ENCODE results near the gene CRIP2. TPM values are rescaled to one million over a fixed set of nuclear protein-coding genes. Genes with fewer than 3 reads are reported as not detected.

The CRIP2 gene
- total RNA-seq, 1 donor from 2014 or later = 23.8 TPM

DNA sequence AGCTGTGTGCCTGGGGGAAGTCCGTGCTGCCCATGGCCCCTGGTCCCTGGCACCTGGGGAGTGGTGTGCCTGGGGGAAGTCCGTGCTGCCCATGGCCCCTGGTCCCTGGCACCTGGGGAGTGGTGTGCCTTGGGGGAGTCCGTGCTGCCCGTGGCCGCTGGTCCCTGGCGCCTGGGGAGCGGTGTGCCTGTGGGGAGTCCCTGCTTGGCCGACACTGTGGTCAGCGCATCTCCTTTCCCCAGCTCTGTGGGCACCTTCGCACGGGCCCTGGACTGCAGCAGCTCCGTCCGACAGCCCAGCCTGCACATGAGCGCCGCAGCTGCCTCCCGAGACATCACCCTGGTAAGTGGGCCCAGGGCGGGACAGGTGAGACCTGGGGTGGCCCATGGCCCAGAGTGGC lies 14.5 kb upstream of the CRIP2 start:
- DNase-seq (ENCODE audit: low spot score) = no peak
- ATAC-seq = no peak

DNA sequence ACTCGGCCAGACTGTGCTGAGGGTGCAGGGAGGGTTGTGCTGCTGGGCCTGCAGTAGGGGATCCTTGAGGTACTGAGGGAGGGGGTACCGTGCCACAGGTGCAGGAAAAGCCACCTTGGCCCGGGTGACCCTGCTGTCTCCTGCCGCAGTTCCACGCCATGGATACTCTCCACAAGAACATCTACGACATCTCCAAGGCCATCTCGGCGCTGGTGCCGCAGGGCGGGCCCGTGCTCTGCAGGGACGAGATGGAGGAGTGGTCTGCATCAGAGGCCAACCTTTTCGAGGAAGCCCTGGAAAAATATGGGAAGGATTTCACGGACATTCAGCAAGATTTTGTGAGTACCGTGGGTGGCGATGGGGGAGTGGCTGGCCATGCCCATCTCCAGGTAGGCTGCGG lies 14.0 kb upstream of the CRIP2 start:
- ATAC-seq (no peak), DNase-seq (ENCODE audit: low spot score) (no peak)

- no peak for DNase-seq (ENCODE audit: low spot score)
- ATAC-seq = no peak
Measured at GRCh38 chr14:105461903-105462302, 12.7 kb upstream of the CRIP2 start.

DNA sequence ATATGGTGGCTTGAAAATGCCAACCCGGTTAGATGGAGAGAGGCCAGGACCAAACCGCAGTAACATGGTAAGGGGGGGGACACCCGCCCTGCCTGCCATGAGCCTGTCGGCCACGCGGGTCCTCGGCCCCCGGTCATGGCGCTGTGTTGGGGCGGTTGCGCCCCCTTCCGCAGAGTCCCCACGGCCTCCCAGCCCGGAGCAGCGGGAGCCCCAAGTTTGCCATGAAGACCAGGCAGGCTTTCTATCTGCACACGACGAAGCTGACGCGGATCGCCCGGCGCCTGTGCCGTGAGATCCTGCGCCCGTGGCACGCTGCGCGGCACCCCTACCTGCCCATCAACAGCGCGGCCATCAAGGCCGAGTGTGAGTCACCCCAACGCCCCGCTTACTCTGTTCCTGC lies 10.1 kb upstream of the CRIP2 start:
- ATAC-seq (no peak), DNase-seq (ENCODE audit: low spot score) (no peak)

DNA sequence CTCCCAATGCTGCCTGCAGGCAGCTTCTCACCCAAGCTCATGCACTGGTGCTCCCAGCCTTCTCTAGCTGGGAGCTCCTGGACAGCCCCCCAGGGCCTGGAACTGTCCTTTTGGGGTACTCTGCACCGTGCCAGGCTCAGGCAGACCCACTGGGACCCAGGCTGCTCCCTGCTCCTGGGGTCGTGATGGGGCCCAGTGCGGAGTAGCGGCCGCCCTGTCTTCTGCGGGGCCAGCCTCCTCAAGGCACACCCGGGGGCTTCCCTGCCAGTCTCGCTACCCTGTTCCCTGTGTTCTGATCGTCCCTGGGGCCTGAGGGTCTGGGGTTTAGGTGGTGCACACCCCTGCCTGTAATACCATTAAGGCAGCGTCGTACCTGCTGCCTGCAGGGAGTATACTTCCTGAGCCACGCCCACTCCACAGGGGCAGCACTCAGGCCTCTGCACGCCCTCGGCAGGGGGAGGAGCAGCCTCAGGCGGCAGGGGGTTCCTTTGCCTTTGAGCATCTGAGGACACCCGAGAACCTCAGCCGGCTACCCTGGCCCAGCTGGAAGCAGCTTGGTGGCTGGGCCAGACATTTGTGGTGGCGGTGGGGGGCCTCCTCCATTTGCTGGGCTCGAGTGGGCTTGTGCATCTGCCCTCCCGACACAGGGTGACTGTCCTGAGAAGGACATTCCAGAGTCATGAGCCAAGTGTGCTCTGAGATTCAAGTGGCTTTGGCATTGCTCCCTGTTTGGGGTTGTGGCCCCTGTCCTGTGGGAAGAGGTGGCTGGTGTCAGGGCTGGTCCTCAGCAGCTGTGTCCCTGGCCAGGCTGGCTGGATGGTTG lies 9.2 kb upstream of the CRIP2 start:
- DNase-seq (ENCODE audit: low spot score) (no peak), ATAC-seq (no peak)

- ATAC-seq = no peak
- no peak for DNase-seq (ENCODE audit: low spot score)
Measured at GRCh38 chr14:105466531-105467248, 7.9 kb upstream of the CRIP2 start.

DNA sequence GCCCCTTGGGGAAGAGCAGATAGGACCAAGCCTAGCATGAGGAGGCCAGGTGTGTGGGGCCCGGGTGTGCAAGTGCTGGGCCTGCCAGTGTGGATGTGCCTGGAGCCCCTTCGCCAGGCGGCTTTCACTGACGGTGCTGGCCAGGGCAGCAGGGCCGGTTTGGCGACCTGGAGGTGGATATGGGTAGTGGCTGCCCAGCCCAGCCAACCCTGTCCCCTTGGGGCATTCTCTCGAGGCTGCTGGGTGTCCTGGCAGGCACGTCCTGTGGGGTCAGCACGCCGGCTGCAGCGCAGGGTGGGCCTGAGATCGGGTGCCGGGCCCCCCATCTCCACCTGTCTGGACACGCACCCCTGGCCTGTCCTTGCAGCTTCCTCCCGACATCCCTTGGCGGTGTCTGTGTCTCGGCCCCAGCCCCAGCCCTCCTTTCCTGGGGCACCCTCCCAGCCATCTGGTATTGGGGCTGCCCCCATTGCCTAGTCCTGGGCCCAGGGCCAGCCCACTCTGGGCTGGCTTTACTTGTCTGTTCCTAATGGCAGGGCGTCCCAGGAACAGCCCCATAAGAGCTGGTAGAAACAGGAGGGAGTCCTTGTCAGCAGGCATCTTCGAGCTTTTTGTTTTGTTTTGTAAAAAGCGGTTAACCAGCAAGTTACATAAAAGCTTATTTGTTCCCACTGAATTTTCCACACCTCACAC lies 7.2 kb upstream of the CRIP2 start:
- ATAC-seq (no peak), DNase-seq (ENCODE audit: low spot score) (no peak)

GRCh38 chr14:105467942-105468471 lies 6.6 kb upstream of the CRIP2 start:
- DNase-seq (ENCODE audit: low spot score) = no peak
- peak; percentile 0 for ATAC-seq

GRCh38 chr14:105468621-105469241 lies 5.9 kb upstream of the CRIP2 start:
- ATAC-seq = peak; percentile 79
- DNase-seq (ENCODE audit: low spot score) = peak; percentile 87

DNA sequence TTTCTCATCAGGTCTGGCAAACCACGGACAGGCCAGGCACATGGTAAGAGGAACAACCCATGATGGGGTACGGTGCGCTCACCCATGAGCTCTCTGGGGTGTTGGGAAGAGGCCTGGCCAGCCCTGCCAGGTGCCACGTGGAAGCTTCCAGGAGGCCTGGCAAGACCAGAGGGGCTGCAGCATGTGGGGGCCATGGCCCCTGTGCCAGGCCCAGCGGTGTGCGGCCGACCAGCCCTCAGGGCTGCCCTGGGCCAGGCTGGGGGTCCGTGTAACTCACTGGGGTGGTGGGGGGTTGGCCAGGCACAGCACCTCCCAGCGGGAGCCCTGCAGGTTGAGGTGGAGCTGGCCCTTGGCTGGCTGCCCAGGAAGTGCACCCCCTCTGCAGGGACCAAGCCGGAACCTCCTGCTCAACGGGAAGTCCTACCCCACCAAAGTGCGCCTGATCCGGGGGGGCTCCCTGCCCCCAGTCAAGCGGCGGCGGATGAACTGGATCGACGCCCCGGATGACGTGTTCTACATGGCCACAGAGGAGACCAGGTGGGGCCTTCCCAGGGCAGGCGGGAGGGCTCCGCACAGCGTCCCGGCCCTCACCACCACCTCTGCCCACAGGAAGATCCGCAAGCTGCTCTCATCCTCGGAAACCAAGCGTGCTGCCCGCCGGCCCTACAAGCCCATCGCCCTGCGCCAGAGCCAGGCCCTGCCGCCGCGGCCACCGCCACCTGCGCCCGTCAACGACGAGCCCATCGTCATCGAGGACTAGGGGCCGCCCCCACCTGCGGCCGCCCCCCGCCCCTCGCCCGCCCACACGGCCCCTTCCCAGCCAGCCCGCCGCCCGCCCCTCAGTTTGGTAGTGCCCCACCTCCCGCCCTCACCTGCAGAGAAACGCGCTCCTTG lies 4.9 kb upstream of the CRIP2 start:
- DNase-seq (ENCODE audit: low spot score) = no peak
- no peak for ATAC-seq

DNA sequence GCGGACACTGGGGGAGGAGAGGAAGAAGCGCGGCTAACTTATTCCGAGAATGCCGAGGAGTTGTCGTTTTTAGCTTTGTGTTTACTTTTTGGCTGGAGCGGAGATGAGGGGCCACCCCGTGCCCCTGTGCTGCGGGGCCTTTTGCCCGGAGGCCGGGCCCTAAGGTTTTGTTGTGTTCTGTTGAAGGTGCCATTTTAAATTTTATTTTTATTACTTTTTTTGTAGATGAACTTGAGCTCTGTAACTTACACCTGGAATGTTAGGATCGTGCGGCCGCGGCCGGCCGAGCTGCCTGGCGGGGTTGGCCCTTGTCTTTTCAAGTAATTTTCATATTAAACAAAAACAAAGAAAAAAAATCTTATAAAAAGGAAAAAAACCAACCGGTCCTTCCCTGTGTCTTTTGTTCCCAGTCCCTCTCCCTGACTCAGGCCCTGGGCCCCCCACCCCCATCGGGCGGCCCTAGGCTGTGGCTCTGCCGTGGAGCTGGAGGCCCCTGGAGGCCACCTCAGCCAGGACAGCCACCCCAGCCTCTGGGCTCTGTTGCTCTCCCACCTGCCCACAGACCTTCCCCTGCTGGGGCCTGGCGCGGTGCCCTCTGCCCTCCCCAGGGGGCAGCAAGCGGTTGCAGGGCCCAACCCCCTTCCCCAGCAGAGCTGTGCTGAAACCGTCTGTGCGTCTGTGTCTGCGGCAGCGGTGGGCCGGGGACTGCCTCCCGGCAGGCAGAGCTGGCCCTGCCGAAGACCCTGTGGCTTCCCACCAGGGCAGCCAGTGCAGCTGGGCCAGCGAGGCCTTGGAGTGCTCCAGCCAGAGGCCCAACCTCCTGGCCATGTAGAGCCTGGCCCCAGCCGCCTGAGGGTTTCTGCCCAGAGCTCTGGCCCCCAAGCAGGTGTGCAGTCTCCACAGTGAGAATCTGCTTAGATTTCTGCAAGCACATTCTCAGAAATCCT lies 4.0 kb upstream of the CRIP2 start:
- no peak for DNase-seq (ENCODE audit: low spot score)
- no peak for ATAC-seq

DNA sequence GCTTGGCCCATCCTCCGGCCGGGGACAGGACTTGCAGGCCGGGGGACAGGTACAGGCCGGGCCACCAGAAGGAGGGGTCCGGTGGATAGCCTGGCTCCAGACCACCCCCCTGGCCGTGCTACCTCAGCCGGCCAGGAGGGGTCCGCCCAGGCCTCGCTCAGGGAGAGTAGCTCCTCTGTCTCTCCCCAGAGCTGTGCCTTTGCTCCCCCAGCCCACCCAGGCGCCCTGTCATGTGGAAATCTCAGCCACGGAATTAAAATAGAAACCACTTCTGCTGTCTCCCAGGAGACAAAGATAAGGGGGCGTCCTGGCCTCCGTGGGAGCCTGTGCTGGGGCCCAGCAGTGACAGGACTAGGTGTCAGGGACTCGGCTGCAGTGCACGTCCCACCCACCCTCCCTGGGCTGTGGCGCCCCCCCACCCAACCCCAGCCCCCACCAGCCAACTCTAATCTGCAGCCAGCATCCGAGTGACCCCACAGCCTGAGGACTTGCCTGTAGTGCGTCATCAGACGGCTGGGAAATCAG lies 3.3 kb upstream of the CRIP2 start:
- ATAC-seq = no peak
- no peak for DNase-seq (ENCODE audit: low spot score)

DNA sequence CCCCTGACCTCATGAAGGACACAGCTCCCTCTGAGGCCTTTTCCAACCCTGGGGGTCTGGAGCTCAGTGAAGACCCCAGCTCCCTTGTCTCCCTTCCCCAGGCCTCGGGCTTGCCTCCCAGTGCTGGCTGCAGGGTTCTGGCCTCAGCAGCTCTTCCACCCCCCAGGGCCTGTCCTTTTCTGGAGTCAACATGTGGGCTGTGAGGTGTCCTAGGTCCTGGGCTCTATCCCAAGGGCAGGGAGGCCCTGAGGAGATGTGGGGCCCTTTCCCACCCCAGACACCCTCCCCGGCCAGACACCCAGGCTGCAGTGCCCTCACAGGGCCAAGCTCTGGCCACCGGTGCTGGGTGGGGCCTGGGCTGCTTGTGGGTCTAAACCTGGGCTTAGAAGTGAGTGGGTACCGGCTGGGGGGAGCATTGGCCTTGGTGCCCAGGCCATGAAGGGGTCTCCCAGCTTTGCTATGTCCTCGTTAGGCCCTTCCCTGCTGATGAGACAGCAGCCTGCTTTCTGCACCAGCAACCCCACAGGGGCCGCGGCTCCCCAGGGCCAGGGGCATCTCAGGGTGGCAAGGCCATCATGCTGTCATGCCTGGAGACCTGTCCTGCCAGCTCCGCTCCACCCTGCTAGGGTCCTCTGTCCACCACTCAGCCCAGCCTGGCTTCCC lies 2.7 kb upstream of the CRIP2 start:
- no peak for DNase-seq (ENCODE audit: low spot score)
- no peak for ATAC-seq

DNA sequence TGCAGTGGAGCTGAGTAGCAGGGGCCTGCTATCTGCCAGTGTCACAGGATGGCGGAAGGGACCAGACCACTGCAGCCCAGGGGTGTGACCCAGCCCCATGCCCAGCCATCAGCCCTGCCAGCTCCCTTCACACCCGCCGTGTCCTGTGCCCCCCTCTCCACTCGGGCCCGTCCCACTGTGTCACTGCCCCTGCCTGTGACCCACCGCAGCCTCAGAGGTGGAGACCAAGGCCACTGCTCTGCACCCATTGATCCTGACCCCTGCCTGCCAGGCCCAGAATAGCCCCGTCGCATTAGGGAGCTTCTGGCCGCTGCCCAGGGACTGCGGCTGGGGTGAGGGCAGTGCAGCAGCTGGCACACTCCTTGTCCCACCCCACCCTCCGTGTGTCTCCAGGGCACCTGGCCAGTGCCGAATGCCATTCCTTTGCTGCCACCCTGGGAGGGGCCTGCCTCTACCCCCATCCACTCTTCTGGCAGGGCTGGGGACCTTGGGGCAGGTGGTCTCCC lies 2.1 kb upstream of the CRIP2 start:
- ATAC-seq (no peak), DNase-seq (ENCODE audit: low spot score) (peak; percentile 66)

DNA sequence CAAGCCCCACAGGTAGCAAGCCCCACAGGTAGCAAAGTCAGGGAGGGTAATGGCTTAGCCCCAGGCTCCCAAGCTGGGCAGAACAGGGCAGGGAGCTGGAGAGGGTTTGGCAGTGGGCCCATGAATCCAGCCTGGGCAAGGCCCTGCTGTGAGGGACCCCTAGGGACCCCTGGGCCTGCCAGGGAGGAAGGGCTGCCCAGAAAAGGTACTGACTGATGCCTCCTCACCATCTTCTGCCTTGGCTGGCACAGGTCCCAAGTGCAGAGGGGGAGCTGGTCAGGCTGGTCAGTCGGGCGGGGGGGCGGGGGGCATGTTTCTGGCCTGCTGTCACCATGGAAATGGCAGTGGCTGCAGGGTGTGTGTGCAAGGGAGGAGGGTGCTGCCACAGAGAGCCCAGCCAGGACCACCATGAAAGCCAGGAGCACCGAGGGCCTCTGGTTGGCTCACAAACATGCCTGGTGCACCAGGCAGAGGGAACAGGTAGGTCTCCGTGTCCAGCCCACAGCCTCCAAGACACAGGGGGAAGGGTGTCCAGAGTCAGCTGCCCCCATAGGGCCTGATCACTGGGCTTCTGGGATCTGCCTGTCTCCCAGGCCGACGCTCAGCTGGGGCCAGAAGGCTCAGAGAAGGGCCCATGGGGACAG lies 1.5 kb upstream of the CRIP2 start:
- ATAC-seq = no peak
- DNase-seq (ENCODE audit: low spot score) = no peak

DNA sequence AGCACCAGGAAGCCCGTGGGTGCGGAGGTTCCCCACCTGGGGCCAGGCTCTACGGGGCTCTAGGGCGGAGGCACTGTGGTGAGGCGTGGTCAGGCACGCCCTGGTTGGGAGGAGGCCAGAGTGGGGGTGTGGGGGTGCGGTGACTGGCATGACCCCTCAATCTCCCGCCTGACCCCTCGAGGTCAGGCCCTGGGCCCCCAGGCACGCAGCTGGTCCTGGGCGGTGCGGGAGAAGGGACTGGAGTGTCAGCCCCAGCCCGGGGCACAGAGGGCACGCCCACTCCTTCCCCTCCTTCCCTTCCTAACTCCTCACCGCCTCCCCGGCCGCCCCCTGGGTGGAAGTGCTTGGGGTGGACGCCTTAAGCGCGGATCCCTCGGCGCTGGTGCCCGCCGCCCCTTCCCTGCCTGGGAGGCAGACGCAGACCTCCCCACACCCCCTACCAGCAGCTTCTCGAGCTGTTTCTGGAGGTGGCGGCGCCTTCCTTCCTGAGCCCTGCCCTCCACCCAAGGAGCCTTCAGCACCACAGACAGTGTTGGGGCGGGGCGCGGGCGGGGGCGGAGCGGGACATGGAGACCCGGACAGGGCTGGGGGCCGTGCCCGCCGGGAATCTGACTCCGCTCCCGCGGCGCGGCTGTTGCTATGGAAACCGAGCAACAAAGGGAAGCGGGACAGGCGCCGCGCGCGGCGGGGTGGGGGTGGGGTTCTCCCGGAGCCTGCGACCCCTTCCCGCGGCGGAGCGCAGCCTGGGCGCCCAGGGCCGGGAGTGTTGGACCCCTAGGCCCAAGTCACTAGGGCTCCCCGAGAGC lies 741 bp upstream of the CRIP2 start:
- no peak for ATAC-seq
- DNase-seq (ENCODE audit: low spot score) = peak; percentile 78

Data from left lobe of liver (tissue), 2 donors.